Measurements from ENCODE around the gene C11orf16.

DNA sequence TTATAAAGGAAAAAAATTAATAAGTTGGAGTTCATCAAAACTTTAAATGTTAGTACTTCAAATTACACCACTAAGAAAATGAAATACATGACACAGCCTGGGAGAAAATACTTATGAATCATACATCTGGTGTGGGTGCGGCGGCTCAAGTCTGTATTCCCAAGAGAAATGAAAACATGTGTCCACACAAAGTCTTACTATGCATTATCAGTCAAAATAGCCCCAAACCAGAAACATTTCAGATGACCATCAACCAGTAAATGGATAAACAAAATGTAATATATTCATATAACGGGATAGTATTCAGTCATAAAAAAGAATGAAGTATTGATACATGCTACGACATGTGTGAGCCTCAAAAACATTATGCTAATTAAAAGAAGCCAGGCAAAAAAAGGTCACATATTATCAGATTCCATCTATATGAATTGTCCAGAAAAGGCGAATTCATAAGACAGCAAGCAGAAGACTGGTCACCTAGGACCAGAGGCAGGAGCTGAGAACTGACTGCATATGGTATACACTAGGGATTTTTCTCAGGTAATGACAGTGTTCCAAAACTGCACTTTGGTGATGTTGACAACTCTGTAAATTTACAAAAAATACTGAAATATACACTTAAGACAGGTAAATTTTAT is 27.1 kb downstream of the C11orf16 start:
- no peak for TF ChIP-seq POLR2A (IDR thresholded peaks at IDR 0.05; ENCODE audit: low read depth, low read length)
- TF ChIP-seq CTCF (IDR thresholded peaks at IDR 0.05; ENCODE audit: extremely low read depth in 1 of 2, insufficient read depth in 1 of 2, low read depth in 1 of 2, low read length in 2 of 2): no peak
- TF ChIP-seq EZH2 (IDR thresholded peaks at IDR 0.05; ENCODE audit: borderline replicate concordance, low read depth, low read length, severe bottlenecking): no peak
